Sigmoid colon (tissue), 7 donors: Measurements from ENCODE around the gene FAM136A. TPM values are rescaled to one million over a fixed set of nuclear protein-coding genes. Genes with fewer than 3 reads are reported as not detected.
A peak's percentile ranks its signal among the peaks of the same experiment; 100 is the strongest.
"Not testable (repeated sequence)": the region's sequence is repeated elsewhere in the genome, so short reads cannot be mapped to it uniquely, and the experiment has no call there.

Experiments
- DNase-seq: peaks from one replicate; pipeline ENCODE4 v3.0.0-alpha.2; 2019
- H3K27ac ChIP-seq, 4 donors: fragments of 200-600 bp; sonication (generic); one replicate each; pipeline ENCODE4 v1.5.1; 2016 to 2019; ENCODE audit warnings: mild to moderate bottlenecking in 1 of 4
- H3K27me3 ChIP-seq, 3 donors: fragments of 200-600 bp; sonication (generic); one replicate each; pipeline ENCODE4 v1.5.1; 2019; ENCODE audit warnings: mild to moderate bottlenecking in 1 of 3
- H3K36me3 ChIP-seq, 4 donors: fragments of 200-600 bp; sonication (generic); one replicate each; pipeline ENCODE4 v1.5.1; 2016 to 2019
- H3K4me1 ChIP-seq, 4 donors: fragments of 200-600 bp; sonication (generic); one replicate each; pipeline ENCODE4 v1.5.1; 2017 to 2019
- H3K4me3 ChIP-seq, 4 donors: fragments of 200-600 bp; sonication (generic); one replicate each; pipeline ENCODE4 v1.5.1; 2017 to 2019; ENCODE audit warnings: mild to moderate bottlenecking in 2 of 4, moderate library complexity in 1 of 4
- H3K9me3 ChIP-seq, 4 donors: fragments of 200-600 bp in 3 of 4; sonication (generic) in 3 of 4; one replicate each; pipeline versions ENCODE4 v1.5.1 to v1.6.1; 2013 to 2019
- CTCF ChIP-seq, 4 experiments: fragments of 450-650 bp in 3 of 4; fragments of 200-600 bp in 1 of 4; IDR thresholded peaks; one replicate each; pipeline ENCODE4 v1.5.1; 2016 to 2019; ENCODE audit warnings: antibody characterized with exemption in 4 of 4, mild to moderate bottlenecking in 3 of 4, moderate library complexity in 2 of 4
- EP300 ChIP-seq, 4 donors: sonication (generic); formaldehyde crosslinking; IDR thresholded peaks; one replicate each; pipeline ENCODE4 v1.6.1; 2017; ENCODE audit warnings: antibody characterized with exemption in 4 of 4
- POLR2A ChIP-seq, 2 donors: fragments of 450-650 bp; IDR thresholded peaks; one replicate each; pipeline ENCODE4 v1.6.1; 2016; ENCODE audit warnings: antibody characterized with exemption in 2 of 2, mild to moderate bottlenecking in 2 of 2, moderate library complexity in 2 of 2
- POLR2AphosphoS5 ChIP-seq, 4 donors: sonication (generic); formaldehyde crosslinking; IDR thresholded peaks; one replicate each; pipeline ENCODE4 v1.6.1; 2017; ENCODE audit warnings: antibody characterized with exemption in 4 of 4
- WGBS, 2 donors: extraction: QIAGEN DNeasy Blood & Tissue Kit; methylation state at CpG; one replicate each; pipeline ENCODE4 v1.1.7; 2013; 5-methylcytosine and 5-hydroxymethylcytosine counted together
- intact Hi-C: fragments of 100-400 bp; cut with DNase I; formaldehyde crosslinking; loops from one replicate; pipeline ENCODE4 v1.15.1; 2023
- polyA plus RNA-seq, 3 donors: library from polyadenylated mRNA; stranded (reverse); fragments of 200-250 nt; gene quantifications; one replicate each; pipeline ENCODE4 v1.2.3, GENCODE V29; 2013
- total RNA-seq, 4 donors: library from RNA; depleted of rRNA; stranded (reverse); fragments of >200 nt; gene quantifications; one replicate each; pipeline ENCODE4 v1.1.0, GENCODE V29; 2016
- donor health status: healthy with polysubstance abuse.
- donor health status: Bipolar disorder and iron deficiency.
- donor health status: healthy.

The FAM136A gene
- total and polyA plus RNA-seq, 7 donors, result 20.0 to 52.7 (median 25.3) TPM

- peaks cover 0 to 22% (median 14%) of the 10 kb centered on the region in 4 donors for H3K4me1 ChIP-seq
- peak overlapping the region; percentile 68 to 98 (median 90) for H3K4me3 ChIP-seq
- WGBS, 2 donors, result 41 to 55% methylated on average over 10 of the region's 10 CpGs
- peak overlapping the region; percentile 81 to 90 (median 83) for H3K27ac ChIP-seq
- H3K36me3 ChIP-seq, result peaks cover 0 to 36% (median 3%) of the 10 kb centered on the region in 4 donors
- no peaks in the 10 kb centered on the region for H3K27me3 ChIP-seq
- TF ChIP-seq CTCF (IDR thresholded peaks at IDR 0.05) (no peak), POLR2A (IDR thresholded peaks at IDR 0.05) (no peak), EP300 (IDR thresholded peaks at IDR 0.05) (no peak)
- no peak for DNase-seq
- no peaks in the 10 kb centered on the region for H3K9me3 ChIP-seq
- intact Hi-C loops, result loop anchor here (5.0 kb wide), 2 partner anchors 251 to 389 kb away; partner anchors contain the start of gene TGFA
Observed at GRCh38 chr2:70300771-70301343, 1.0 kb downstream of the FAM136A start.

- H3K9me3 ChIP-seq, intact Hi-C loops, H3K27me3 ChIP-seq, DNase-seq, H3K27ac ChIP-seq, H3K4me3 ChIP-seq: not testable (repeated sequence)
- Histone ChIP-seq H3K36me3 (peaks cover 0 to 36% (median 3%) of the 10 kb centered on the region in 4 donors), H3K4me1 (peaks cover 0 to 22% (median 16%) of the 10 kb centered on the region in 4 donors)
- WGBS, 2 donors, result 94 to 95% methylated on average over 4 of the region's 4 CpGs
Observed at GRCh38 chr2:70297828-70298227, 4.0 kb downstream of the FAM136A start.

GRCh38 chr2:70283500-70284191 is 18.2 kb downstream of the FAM136A start:
- no peak for TF ChIP-seq POLR2AphosphoS5 (IDR thresholded peaks at IDR 0.05)
- TF ChIP-seq CTCF (IDR thresholded peaks at IDR 0.05), result no peak
- no peak for TF ChIP-seq EP300 (IDR thresholded peaks at IDR 0.05)
- no peak for TF ChIP-seq POLR2A (IDR thresholded peaks at IDR 0.05)
- H3K36me3 ChIP-seq, result peaks cover 16 to 93% (median 40%) of the 10 kb centered on the region in 4 donors

GRCh38 chr2:70282439-70282838 is 19.4 kb downstream of the FAM136A start:
- H3K9me3 ChIP-seq, result no peaks in the 10 kb centered on the region
- no peak overlapping the region for H3K4me3 ChIP-seq
- peaks cover 12 to 93% (median 42%) of the 10 kb centered on the region in 4 donors for H3K36me3 ChIP-seq
- no peak overlapping the region for H3K27ac ChIP-seq
- no peak for DNase-seq
- 70 to 83% methylated on average over 5 of the region's 5 CpGs for WGBS, 2 donors
- H3K27me3 ChIP-seq, result no peaks in the 10 kb centered on the region
- TF ChIP-seq CTCF (IDR thresholded peaks at IDR 0.05), result no peak
- TF ChIP-seq POLR2AphosphoS5 (IDR thresholded peaks at IDR 0.05), result no peak
- TF ChIP-seq EP300 (IDR thresholded peaks at IDR 0.05), result no peak
- no peak for TF ChIP-seq POLR2A (IDR thresholded peaks at IDR 0.05)
- intact Hi-C loops, result no loop called here
- no peaks in the 10 kb centered on the region for H3K4me1 ChIP-seq

More at GRCh38 chr2:70283500-70284191, 18.2 kb downstream of the FAM136A start:
- 94 to 96% methylated on average over 5 of the region's 5 CpGs for WGBS, 2 donors
- intact Hi-C loops, result no loop called here
- Histone ChIP-seq H3K9me3 (no peaks in the 10 kb centered on the region), H3K27me3 (no peaks in the 10 kb centered on the region), H3K27ac (no peak overlapping the region), H3K4me1 (no peaks in the 10 kb centered on the region), H3K4me3 (no peak overlapping the region)
- DNase-seq, result no peak

GRCh38 chr2:70280242-70280798 is 21.5 kb downstream of the FAM136A start:
- intact Hi-C loops, result no loop called here
- Histone ChIP-seq H3K4me3 (no peak overlapping the region), H3K9me3 (no peaks in the 10 kb centered on the region), H3K27ac (no peak overlapping the region), H3K36me3 (peaks cover 4 to 93% (median 41%) of the 10 kb centered on the region in 4 donors), H3K27me3 (no peaks in the 10 kb centered on the region), H3K4me1 (no peaks in the 10 kb centered on the region)
- no peak for DNase-seq
- TF ChIP-seq EP300 (IDR thresholded peaks at IDR 0.05), result no peak
- no peak for TF ChIP-seq POLR2AphosphoS5 (IDR thresholded peaks at IDR 0.05)
- no peak for TF ChIP-seq POLR2A (IDR thresholded peaks at IDR 0.05)
- TF ChIP-seq CTCF (IDR thresholded peaks at IDR 0.05), result no peak
- WGBS, 2 donors, result 86 to 98% methylated on average over 2 of the region's 2 CpGs
